GM21576 (cell line): Measurements from ENCODE around the gene FAM227B.
"Not testable (repeated sequence)": the region's sequence is repeated elsewhere in the genome, so short reads cannot be mapped to it uniquely, and the experiment has no call there.

Experiments
- ATAC-seq: cut with Tn5 transposase; IDR thresholded peaks from one replicate; pipeline ENCODE4 v1.9.1; 2021; ENCODE audit warnings: mild to moderate bottlenecking, moderate library complexity; ENCODE audit not compliant: unreplicated experiment

Gene FAM227B

DNA sequence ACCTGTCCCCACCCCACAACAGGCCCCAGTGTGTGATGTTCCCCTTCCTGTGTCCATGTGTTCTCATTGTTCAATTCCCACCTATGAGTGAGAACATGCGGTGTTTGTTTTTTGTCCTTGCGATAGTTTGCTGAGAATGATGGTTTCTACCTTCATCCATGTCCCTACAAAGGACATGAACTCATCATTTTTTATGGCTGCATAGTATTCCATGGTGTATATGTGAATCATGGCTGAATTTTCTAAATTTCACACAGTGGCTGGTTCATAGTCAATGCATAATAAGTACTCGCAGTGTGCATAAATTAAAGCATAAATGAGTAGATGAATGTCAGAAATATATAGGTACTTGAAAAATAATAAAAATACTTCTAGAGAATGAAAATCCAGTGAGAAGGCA lies 8.4 kb downstream of the FAM227B start:
- not testable (repeated sequence) for ATAC-seq

DNA sequence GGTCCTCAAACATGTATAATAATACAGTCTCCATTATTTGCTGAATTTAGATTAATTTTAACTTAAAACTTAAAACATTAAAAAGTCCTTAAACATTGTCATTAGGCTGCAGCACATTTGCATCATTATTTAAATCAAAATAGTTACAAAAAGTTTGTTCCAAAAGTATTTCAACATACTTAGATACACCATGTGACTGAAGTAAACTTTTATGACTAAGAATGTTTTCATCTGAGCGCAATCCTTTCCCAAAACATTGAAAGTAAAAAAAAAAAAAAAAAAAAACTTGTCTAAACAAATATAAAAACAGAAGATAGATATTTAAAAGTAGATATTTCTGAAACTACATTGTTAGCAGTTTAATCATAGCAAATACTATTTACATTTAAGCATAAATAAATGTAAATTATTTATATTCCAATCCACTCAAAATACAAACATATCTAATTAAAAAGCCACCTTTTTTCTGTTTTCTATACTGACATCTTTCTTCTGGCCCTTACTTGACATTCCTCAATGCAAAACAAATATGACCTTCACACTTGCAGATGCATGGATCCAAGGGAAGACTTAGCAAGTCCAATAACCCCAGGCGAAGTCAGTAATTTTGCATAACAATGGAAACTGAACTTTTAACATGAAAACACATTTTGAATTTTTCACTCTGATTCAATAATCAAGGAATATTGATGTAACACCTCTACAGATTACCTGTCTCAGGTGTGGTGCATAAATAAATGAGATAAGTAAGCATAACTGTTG lies 10.3 kb downstream of the FAM227B start:
- no peak for ATAC-seq

- ATAC-seq: no peak
Observed at GRCh38 chr15:49606594-49606993, 14.0 kb downstream of the FAM227B start.

DNA sequence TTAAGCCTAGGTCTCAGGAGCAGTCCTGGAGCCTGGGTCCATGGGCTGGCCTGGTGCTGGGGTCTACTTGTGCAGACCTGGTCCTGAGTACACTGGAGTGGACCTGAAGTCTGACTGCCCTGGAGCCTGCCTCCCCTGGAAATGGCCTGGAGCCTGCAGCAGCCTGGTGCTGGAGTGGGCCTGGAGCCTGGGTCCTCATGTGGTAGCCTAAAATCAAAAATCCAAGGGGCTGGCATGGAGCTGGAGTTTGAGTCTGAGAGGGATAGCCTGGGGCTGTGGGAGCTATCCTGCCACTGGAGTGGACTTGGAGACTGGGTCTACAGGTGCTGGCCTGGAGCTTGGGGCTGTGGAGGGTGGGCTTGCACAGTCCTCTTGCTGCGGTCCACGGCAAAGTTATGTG lies 15.0 kb downstream of the FAM227B start:
- no peak for ATAC-seq

GRCh38 chr15:49604625-49605409 lies 15.8 kb downstream of the FAM227B start:
- ATAC-seq: no peak

- ATAC-seq: not testable (repeated sequence)
Observed at GRCh38 chr15:49592829-49593316, 27.7 kb downstream of the FAM227B start.

DNA sequence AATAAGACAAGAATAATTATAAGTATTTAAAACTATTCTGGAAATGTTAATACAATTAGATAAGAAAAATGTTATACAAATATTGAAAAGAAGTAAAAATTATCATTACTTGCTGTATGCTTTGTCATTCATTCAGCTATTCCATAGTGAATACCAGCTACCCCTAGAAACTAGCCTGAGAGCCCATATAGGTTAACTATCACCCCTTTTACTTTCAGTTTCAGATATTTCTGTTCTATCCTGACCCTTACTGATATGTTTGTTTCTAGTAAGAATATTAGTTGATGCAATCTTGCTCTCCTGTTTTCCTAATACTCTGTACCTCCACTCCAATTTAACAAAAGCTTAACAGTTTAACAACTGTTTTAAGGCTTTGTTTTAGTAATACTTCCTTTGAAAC lies 31.6 kb downstream of the FAM227B start:
- ATAC-seq: peak; percentile 94

DNA sequence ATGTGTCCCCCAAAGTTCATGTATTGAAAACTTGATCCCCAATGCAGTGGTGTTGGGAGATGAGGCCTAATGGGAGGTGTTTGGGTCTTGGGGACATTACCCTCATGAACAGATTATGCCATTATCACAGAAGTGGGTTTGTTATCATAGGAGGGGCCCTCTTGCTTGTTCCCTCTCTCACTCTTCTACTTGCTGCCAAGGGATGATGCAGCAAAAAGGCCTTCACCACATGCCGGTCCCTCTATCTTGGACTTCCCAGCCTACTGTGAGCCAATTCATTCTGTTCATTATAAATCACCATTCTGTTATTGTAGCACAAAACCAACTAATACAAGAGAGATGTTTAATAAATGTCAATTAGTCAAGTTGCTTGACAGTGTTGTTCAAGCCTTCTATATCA lies 47.2 kb downstream of the FAM227B start:
- no peak for ATAC-seq

- ATAC-seq: no peak
Observed at GRCh38 chr15:49570672-49571071, 49.9 kb downstream of the FAM227B start.

GRCh38 chr15:49570174-49570573 lies 50.4 kb downstream of the FAM227B start:
- no peak for ATAC-seq

DNA sequence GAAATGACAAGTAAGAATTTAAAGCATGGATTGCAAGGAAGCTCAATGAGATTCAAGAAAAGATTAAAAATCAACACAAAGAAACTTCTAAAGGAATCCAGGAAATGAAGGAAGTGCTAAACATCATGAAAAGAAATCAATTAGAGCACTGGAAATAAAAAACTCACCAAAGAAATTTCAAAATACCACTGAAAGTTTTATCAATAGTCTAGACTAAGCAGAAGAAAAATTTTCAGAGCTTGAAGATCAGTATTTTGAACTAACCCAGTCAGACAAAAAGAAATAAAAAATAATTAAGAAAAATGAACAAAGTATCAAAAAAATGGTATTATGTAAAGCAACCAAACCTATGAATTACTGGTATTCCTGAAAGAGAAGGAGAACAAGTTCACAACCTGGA lies 60.6 kb downstream of the FAM227B start:
- no peak for ATAC-seq

GRCh38 chr15:49558929-49559328 lies 61.7 kb downstream of the FAM227B start:
- ATAC-seq: no peak

DNA sequence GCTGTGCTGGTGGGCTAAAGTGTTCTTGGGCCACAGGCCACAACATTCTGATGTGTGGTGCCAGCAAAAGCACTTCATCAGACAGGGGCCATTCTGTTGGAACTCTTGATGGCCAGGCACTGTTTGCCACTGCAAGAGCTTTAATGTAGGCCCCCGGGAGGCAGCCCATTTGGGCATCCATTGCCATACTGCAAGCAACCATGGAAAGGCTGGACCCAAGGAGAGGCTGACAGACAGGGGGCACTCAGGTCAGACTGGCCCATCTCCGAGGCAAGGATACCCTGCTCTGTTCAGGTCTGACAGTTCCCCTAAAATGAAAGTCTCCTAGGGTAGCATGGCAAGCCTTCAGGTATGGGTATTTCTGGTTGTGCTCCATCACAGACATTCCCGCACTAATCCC lies 64.2 kb downstream of the FAM227B start:
- no peak for ATAC-seq

GRCh38 chr15:49550342-49550741 lies 70.3 kb downstream of the FAM227B start:
- not testable (repeated sequence) for ATAC-seq

GRCh38 chr15:49538520-49538919 lies 82.1 kb downstream of the FAM227B start:
- no peak for ATAC-seq

DNA sequence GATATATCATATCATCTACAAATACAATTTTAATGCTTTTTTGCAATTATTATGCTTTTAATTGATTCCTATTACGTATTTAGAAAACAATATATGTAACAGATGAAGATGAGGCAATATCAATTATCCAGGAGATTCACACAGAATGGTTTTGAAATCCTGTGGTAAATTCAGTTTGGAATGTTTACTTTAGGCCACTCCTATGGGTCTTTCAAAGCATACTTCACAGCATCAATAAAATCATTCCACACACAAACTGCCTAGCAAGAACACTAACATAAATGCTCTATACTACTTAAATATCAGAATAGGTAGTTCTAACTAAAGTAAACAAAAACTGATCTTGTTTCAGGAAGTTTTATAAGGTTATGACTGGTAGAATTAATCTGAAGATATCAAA lies 90.5 kb downstream of the FAM227B start:
- ATAC-seq: no peak

DNA sequence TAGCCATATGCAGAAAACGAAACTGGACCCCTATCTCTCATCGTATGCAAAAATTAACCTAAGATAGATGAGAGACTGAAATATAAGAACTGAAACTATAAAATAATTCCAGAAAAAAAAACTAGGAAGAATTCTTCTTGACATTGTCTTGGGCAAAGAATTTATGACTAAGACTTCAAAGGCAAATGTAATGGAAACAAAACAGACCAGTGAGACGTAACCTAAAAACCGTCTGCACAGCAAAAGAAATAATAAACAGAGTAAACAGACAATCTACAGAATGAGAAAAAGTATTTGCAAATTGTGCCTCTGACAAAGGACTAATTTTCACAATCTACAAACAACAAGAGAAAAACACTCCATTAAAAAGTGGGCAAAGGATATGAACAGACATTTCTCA lies 92.3 kb downstream of the FAM227B start:
- no peak for ATAC-seq

DNA sequence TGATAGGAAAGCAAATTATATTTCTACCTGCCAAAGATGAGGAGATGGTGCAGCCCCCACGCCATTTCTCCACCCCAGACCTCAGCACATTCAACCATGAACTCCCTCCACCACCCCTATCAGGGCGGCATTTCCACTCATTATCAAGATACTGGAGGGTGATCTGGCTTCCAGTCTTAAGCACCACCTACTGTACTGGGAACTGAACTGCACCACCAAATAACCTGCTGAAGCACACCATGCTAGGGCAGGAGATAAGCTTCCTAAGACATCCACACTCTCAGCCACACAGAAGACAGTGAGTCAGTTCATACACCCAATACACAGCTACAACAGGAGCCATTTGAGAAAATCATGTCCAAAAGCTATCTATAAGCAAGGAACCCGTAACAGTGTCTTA lies 98.8 kb downstream of the FAM227B start:
- no peak for ATAC-seq

DNA sequence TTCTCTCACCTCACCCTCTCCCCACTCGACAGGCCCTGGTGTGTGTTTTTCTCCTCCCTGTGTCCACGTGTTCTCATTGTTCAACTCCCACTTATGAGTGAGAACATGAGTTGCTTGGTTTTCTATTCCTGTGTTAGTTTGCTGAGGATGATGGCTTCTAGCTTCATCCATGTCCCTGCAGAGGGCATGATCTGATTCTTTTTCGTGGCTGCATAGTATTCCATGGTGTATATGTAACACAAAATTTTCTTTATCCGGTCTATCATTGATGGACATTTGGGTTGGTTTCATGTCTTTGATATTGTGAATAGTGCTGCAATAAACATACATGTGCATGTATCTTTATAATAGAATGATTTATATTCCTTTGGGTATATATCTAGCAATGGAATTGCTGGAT lies 107.9 kb downstream of the FAM227B start:
- ATAC-seq: not testable (repeated sequence)

DNA sequence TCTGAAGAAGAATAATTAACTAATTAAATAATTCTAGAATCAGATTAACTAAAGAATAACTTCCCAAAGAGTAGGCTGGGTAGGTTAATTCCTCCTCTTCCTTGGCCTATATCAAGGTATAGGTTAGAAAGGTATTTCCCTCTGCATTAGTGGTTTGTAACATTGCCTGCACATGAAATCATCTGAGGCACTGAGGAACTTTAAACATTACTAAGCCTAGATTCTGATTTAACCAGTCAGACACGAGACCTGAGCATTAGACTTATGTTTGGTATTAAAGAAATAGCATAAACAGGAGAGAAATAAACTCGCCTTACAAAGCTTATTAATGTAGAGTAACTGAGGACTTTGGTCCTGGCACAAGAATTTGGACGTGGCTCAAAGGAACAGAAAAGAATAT lies 113.4 kb downstream of the FAM227B start:
- ATAC-seq: no peak

DNA sequence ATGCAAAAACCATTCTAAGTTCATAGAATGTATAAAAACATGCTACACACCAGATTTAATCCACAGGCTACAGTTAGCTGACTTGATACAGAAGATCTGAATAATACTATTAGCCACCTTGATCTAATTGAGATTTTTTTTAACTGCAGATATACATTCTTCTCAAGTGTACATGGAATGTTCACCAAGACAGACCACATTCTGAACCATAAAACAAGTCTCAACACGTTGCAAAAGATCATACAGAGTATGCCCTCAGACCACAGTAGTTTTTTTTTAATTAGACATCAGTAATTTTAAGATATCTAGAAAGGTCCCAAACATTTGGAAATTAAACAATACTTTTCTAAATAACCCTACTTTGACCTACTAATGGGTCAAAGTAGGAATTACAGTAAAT lies 114.3 kb downstream of the FAM227B start:
- ATAC-seq: no peak

DNA sequence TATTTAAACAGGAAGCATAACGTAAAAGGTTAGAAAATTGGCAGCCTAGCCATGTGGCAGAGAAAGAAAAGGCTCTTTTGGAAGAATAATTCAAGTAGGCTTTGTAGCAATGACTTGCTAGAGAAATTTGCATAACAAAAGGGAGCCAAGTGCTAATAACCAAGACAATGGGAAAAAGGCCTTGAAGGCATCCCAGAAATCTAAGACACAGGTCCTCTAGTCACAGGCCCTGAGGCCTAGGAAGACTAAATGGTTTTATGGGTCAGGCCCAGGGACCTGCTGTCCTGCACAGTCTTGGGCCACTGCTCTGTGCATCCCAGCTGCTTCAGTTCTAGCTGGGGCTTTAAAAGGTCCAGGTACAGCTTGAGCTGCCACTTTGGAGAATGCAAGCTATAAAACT lies 119.0 kb downstream of the FAM227B start:
- no peak for ATAC-seq
